DMS 273 treated with DMSO at 0.1 percent for 48 hours (cell line): ENCODE data around the gene ZNF207.
A peak's percentile ranks its signal among the peaks of the same experiment; 100 is the strongest.
"Not testable (repeated sequence)": the region's sequence is repeated elsewhere in the genome, so short reads cannot be mapped to it uniquely, and the experiment has no call there.

Experiments
- DNase-seq: peaks from one replicate; lab custom pipeline; 2025; lab: John Stamatoyannopoulos, UW

ZNF207 gene

DNA sequence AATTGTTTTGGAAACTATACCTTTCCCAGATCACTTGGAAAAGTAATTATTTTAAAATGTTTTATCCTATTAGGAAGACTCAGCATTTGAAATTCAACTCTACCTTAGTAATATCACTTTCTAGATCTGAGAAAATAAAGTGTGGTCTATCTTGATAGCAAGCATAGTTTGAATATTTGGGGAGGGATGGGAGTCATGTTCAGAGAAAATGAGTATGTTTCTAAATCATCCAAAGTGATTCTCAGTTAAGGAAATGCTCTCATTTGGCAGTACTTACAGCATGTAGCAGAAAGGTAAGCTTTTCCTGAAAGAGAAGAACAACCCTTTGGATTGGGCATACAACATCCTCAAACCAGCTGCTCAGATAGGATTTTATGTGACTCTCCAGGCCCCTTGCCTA lies 14.9 kb upstream of the ZNF207 start:
- no peak for DNase-seq

- DNase-seq, result no peak
Observed at GRCh38 chr17:32335687-32336086, 14.3 kb upstream of the ZNF207 start.

DNA sequence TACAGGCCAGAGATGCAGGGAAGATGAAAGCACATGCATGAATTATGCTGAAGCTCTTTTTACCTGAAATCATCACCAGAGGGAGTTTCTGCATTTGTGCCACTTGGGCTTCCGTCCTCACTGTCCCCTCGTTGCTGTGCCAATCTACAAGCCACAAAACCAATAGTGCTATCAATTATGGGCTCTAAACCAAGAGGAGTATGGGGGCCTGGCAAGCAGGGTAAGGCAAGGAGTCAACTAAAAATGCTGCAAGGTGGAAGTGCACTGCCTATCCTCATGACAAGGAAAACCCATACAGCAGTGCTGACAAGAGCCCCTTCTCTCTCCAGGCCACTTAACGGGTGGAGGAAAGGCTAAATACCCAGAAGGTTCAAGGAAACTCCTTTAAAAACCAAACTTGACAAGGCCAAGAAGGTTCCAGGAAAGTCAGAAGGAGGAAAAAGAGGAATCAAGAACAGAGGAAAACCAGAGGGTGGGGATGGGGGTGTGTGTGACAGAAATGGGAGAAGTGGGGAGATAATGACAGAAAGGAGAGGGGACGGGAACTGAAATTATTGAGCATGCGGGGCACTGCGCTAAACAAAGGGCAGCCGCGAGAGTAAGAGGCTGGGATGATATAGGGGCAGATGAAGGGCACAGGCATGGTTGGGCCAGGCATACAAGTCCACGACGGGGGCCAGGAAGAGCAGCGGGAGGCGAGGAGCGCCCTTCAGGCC lies 8.7 kb upstream of the ZNF207 start:
- DNase-seq, result no peak

GRCh38 chr17:32341857-32342602 lies 7.9 kb upstream of the ZNF207 start, which contains the start of gene C17orf75:
Gene C17orf75 (minus strand): TSS chr17:32342173. CDS start chr17:32342139, 34 bp downstream.
- DNase-seq, result peak; percentile 42

DNA sequence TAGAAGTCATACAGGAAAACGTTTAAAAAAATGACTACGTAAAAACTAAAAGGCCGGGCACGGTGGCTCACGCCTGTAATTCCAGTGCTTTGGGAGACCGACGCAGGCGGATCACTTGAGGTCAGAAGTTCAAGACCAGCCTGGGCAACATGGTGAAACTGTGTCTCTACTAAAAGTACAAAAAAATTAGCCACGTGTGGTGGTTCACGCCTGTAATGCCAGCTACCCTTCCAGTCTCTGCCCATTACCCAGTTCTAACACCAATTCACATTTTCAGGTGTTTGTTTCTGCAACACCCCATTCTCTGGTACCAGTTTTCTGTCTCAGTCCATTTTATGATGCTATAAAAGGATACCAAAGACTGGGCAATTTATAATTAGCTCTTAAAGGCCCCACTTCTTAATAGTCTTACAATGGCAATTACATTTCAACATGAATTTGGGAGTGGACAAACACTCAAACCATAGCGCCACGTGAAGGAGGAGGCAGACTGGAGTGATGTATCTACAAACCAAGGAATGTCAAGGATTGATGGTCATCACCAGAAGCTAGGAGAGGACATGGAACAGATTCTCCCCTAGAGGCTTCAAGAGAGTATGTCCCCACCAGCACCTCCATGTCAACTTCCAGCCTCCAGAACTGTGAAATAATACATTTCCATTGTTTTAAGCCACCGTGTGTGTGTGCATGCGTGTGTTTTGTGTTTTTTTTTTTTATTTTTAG lies 7.2 kb upstream of the ZNF207 start:
- DNase-seq, result no peak

- no peak for DNase-seq
Observed at GRCh38 chr17:32345951-32346600, 3.9 kb upstream of the ZNF207 start.

DNA sequence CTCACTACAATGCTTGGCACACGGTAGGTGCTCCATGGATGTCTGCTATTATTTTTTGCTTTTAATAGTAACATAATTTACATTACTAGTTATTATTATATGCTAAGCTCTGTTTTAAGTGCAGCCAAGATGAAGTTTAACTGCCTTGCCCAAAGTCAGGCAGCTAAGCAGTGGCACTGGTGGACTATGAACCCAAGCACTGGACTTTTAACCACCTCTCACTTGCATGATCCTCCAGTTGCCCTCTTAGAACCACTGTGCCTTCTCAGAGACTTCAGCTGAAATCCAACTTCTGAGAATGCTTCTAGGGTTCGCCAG lies 1.5 kb upstream of the ZNF207 start:
- no peak for DNase-seq

GRCh38 chr17:32349503-32349853 lies 479 bp upstream of the ZNF207 start:
- DNase-seq, result no peak

DNA sequence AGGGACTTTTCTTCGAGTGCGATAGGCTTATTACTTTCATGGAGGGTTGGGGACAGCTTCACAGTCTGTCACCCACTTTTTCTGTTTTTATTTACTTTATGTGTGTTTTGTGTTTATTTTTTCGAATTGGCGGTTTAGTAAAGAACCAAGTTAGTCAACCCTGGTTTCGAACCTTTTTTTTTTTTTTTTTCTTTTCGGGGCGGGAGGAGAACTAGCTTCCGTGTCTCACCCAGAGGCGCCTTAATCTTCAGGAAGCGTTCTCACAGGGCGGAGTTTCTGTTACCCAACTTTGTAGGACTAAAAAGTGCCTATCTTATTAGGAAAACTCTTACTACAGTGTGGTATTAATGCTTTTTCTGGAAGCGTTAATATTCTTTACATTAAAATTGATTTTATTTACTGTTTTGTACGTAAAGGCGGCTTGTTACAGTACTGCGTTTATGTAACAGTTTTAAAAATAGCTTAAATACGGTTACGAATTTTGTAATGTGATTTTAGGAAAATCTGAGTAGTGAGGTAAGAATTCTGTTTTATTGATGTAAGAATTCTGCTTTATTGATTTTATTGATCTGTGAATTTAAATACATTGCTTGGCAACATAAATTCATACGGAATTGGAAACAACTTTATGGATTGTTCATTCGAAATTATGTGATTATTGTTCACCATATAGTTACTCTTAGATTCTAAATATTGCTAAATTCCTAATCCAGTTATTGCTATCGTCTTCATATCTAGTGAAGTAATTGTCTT lies 885 bp downstream of the ZNF207 start:
- peak; percentile 18 for DNase-seq

DNA sequence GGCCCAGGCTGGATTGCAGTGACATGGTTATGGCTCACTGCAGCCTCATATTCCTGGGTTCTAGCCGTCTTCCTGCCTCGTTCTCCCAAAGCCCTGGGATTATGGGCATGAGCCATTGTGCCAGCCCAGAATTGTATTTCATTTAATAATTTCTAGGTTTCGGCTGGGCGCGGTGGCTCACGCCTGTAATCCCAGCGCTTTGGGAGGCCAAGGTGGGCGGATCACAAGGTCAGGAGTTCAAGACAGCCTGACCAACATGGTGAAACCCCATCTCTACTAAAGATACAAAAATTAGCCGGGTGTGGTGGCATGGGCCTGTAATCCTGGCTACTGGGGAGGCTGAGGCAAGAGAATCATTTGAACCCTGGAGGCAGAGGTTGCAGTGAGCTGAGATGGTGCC lies 2.8 kb downstream of the ZNF207 start:
- not testable (repeated sequence) for DNase-seq

- no peak for DNase-seq
Observed at GRCh38 chr17:32355649-32356377, 5.9 kb downstream of the ZNF207 start.

GRCh38 chr17:32356378-32356743 lies 6.4 kb downstream of the ZNF207 start:
- DNase-seq, result no peak

DNA sequence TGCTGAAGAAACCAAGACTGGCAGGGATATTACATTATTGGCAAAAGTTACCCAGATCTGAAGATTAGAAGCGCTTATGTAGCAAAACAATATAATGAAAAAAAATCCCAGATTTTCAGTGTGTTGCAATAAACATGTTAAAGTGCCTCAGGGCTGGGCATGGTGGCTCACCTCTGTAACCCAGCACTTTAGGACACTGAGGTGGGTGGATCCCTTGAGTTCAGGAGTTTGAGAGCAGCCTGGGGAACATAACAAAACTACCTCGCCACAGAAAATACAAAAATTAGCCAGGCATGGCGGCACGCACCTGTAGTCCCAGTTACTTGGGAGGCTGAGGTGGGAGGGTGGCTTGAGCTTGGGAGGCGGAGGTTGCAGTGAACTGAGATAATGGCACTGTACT lies 6.8 kb downstream of the ZNF207 start:
- DNase-seq, result no peak

DNA sequence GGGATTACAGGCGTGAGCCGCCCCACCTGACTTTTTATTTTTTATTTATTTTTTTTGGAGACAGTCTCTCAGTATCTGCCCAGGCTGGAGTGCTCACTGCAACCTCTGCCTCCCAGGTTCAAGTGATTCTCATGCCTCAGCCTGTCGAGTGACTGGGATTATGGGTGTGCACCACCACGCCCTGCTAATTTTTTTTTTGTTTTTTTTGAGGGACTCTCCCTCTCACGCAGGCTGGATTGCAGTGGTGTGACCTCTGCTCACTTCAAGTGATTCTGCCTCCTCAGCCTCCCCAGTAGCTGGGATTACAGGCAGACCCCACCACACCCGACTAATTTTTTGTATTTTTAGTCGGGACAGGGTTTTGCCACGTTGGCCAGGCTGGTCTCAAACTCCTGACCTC lies 7.7 kb downstream of the ZNF207 start:
- DNase-seq, result no peak

GRCh38 chr17:32361270-32361669 lies 11.3 kb downstream of the ZNF207 start:
- DNase-seq, result no peak

DNA sequence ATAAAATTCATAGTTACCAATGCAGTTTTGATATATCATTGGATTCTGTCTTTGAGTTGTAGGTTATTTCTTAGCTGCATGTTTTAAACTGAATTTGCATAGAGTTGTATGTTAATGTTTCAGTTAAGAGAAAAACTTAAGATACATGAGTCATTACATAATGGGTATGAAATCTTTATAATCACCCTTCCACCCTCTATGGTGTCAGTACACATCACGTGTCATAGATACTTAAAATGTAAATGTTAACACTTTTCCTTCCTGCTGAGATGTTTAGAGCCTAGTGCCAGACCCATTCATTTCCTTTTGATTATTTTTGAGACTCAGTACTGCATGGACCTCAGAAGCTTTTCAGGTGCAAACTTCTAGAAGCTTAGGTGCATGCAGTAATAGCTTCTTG lies 20.5 kb downstream of the ZNF207 start:
- DNase-seq, result no peak

DNA sequence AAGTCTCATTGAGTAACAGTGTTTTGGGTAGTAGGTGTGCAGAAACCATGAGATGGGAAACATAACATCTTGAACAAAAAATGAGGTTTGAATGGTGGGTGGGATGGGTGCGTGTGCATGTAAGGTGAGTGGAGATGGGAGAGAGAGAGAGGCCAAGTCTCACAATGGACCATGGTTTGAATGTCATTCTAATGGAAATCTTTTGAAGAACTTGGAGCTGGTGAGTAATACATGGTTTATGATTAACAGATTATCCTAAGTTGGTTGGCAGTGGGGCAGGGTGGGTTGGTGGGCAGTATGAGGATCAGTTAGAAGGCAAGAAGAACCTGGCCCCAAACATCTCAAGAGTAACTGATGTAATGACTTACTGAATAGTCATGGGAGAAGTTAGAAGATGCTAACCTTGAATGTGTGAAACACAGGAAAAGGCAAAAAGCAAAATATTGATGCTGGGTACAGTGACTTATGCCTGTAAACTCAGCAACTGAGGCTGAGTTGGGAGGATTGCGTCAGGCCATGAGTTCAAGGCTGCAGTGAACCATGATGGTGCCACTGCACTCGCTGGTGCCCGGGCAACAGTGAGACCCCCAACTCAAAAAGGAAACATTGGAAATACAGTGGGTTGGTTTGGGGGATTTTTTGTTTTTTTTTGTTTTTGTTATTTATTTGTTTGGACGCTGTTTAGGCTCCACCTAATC lies 32.7 kb downstream of the ZNF207 start:
- DNase-seq, result no peak

GRCh38 chr17:32383926-32384434 lies 34.0 kb downstream of the ZNF207 start:
- DNase-seq, result no peak

DNA sequence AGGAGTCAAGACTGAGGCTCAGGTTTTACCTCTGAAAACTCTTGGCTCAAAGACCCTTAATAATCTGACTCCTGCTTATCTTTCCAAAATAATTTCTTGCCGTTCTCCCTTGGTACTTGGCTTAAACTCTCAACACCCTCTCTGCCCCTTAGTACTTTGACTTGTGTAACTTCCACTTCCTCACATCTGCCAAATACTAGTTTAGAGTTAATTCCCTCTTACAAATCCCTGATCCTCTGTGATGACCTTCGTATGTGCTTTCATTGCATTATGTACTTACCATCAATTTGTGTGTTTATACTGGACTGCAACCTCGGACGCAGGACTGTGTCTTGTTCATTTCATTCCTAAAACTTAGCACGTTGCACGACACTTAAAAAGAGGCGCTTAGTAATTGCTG lies 35.2 kb downstream of the ZNF207 start:
- no peak for DNase-seq

GRCh38 chr17:32385971-32386370 lies 36.0 kb downstream of the ZNF207 start:
- DNase-seq, result no peak
